HEK293 (cell line): ENCODE data around the gene PAF1.
A peak's percentile ranks its signal among the peaks of the same experiment; 100 is the strongest.

Experiments
- ATF2 ChIP-seq: fragments of 450-650 bp; formaldehyde crosslinking; IDR thresholded peaks from 2 replicates; pipeline ENCODE4 v1.5.1; 2016; ENCODE audit warnings: missing biosample characterization, missing genetic modification characterization, low read depth
- BCL11B ChIP-seq: fragments of 450-650 bp; formaldehyde crosslinking; IDR thresholded peaks from 2 replicates; pipeline ENCODE4 v1.5.1; 2016; ENCODE audit warnings: low read depth, missing biosample characterization, missing genetic modification characterization
- HIC1 ChIP-seq: fragments of 450-650 bp; formaldehyde crosslinking; IDR thresholded peaks from 2 replicates; pipeline ENCODE4 v1.5.1; 2016; ENCODE audit warnings: missing biosample characterization, missing genetic modification characterization
- HOXD13 ChIP-seq: sonication (generic); formaldehyde crosslinking; IDR thresholded peaks from 2 replicates; pipeline ENCODE4 v1.8.0; 2022; ENCODE audit warnings: missing genetic modification reagents, borderline replicate concordance
- KLF8 ChIP-seq: fragments of 450-650 bp; formaldehyde crosslinking; IDR thresholded peaks from 2 replicates; pipeline ENCODE4 v1.5.1; 2016; ENCODE audit warnings: missing biosample characterization, missing genetic modification characterization
- MZF1 ChIP-seq: fragments of 450-650 bp; formaldehyde crosslinking; IDR thresholded peaks from 2 replicates; pipeline ENCODE4 v1.5.1; 2017; ENCODE audit warnings: missing biosample characterization, missing genetic modification characterization, borderline replicate concordance
- PRDM2 ChIP-seq: fragments of 450-650 bp; formaldehyde crosslinking; IDR thresholded peaks from 2 replicates; pipeline ENCODE4 v1.5.1; 2016; ENCODE audit warnings: missing biosample characterization, missing genetic modification characterization, borderline replicate concordance
- PRDM4 ChIP-seq: fragments of 450-650 bp; formaldehyde crosslinking; IDR thresholded peaks from 2 replicates; pipeline ENCODE4 v1.5.1; 2017; ENCODE audit warnings: missing biosample characterization, missing genetic modification characterization
- SCRT1 ChIP-seq: fragments of 450-650 bp; formaldehyde crosslinking; IDR thresholded peaks from 2 replicates; pipeline ENCODE4 v1.5.1; 2016; ENCODE audit warnings: missing biosample characterization, missing genetic modification characterization, borderline replicate concordance
- ZBTB1 ChIP-seq: fragments of 450-650 bp; formaldehyde crosslinking; IDR thresholded peaks from 2 replicates; pipeline ENCODE4 v1.5.1; 2016; ENCODE audit warnings: missing biosample characterization, missing genetic modification characterization
- ZBTB10 ChIP-seq: fragments of 450-650 bp; formaldehyde crosslinking; IDR thresholded peaks from 2 replicates; pipeline ENCODE4 v1.5.1; 2016; ENCODE audit warnings: missing biosample characterization, missing genetic modification characterization
- ZBTB26 ChIP-seq: fragments of 450-650 bp; formaldehyde crosslinking; optimal IDR thresholded peaks from 2 replicates; pipeline ENCODE3; 2016; ENCODE audit warnings: missing biosample characterization, mild to moderate bottlenecking, missing genetic modification characterization
- ZFHX2 ChIP-seq: fragments of 450-650 bp; formaldehyde crosslinking; conservative IDR thresholded peaks from 2 replicates; pipeline ENCODE4 v1.5.1; 2016; ENCODE audit warnings: missing biosample characterization, missing genetic modification characterization
- ZFP37 ChIP-seq: fragments of 450-650 bp; formaldehyde crosslinking; IDR thresholded peaks from 2 replicates; pipeline ENCODE4 v1.5.1; 2016; ENCODE audit warnings: missing biosample characterization, missing genetic modification characterization
- ZNF133 ChIP-seq: fragments of 450-650 bp; formaldehyde crosslinking; IDR thresholded peaks from 2 replicates; pipeline ENCODE4 v1.5.1; 2016; ENCODE audit warnings: missing biosample characterization, missing genetic modification characterization
- ZNF2 ChIP-seq: fragments of 450-650 bp; formaldehyde crosslinking; IDR thresholded peaks from 2 replicates; pipeline ENCODE4 v1.5.1; 2016; ENCODE audit warnings: missing biosample characterization, missing genetic modification characterization
- ZNF248 ChIP-seq: fragments of 450-650 bp; formaldehyde crosslinking; IDR thresholded peaks from 2 replicates; pipeline ENCODE4 v1.5.1; 2017; ENCODE audit warnings: missing biosample characterization, missing genetic modification characterization
- ZNF274 ChIP-seq, 2 experiments: fragments of 200-500 bp in 1 of 2; fragments of 450-650 bp in 1 of 2; sonication (Bioruptor generic) in 1 of 2; formaldehyde crosslinking in 1 of 2; IDR thresholded peaks; 2 replicates each; pipeline versions ENCODE4 v1.5.1 to v1.6.1; 2014 to 2016; ENCODE audit warnings: borderline replicate concordance in 1 of 2, inconsistent platforms in 1 of 2, low read length in 1 of 2, missing biosample characterization in 1 of 2, missing genetic modification characterization in 1 of 2
- ZNF302 ChIP-seq: fragments of 450-650 bp; formaldehyde crosslinking; IDR thresholded peaks from 2 replicates; pipeline ENCODE4 v1.5.1; 2016; ENCODE audit warnings: missing biosample characterization, missing genetic modification characterization, low read depth
- ZNF37A ChIP-seq: fragments of 450-650 bp; IDR thresholded peaks from 2 replicates; pipeline ENCODE4 v1.5.1; 2018; ENCODE audit warnings: missing biosample characterization, missing genetic modification characterization
- ZNF571 ChIP-seq: fragments of 450-650 bp; formaldehyde crosslinking; IDR thresholded peaks from 2 replicates; pipeline ENCODE4 v1.5.0; 2017; ENCODE audit warnings: missing biosample characterization, missing genetic modification characterization
- ZNF792 ChIP-seq: fragments of 450-650 bp; formaldehyde crosslinking; IDR thresholded peaks from 2 replicates; pipeline ENCODE4 v1.5.1; 2016; ENCODE audit warnings: missing biosample characterization, missing genetic modification characterization

Gene PAF1

GRCh38 chr19:39438270-39438934, 47.5 kb upstream of the PAF1 start (continued):
- TF ChIP-seq ZBTB1 (no peak), ZNF248 (tag by site-specific recombination) (0 out of 2 replicates have a peak, but pooled peaks have one; percentile 12), ZNF792 (tag by site-specific recombination) (no peak), KLF8 (tag by site-specific recombination) (peak; percentile 61), HIC1 (tag by site-specific recombination) (no peak), BCL11B (tag by site-specific recombination) (no peak), ZNF571 (tag by site-specific recombination) (no peak), ZNF37A (no peak), HOXD13 (no peak), ATF2 (tag by site-specific recombination) (peak; percentile 35; the same call in 1 of the 2 replicates), ZBTB10 (tag by site-specific recombination) (no peak), ZNF302 (no peak), ZNF274 (IDR thresholded peaks at IDR 0.05; ENCODE audit: low read length) (no peak), ZNF274 (tag by site-specific recombination; IDR thresholded peaks at IDR 0.05; ENCODE audit: borderline replicate concordance) (no peak), MZF1 (tag by site-specific recombination) (no peak), SCRT1 (tag by site-specific recombination) (no peak), ZBTB26 (tag by site-specific recombination) (peak; percentile 14), ZFP37 (tag by site-specific recombination) (no peak), ZNF133 (no peak), PRDM2 (tag by site-specific recombination) (no peak), ZNF2 (no peak), ZFHX2 (no peak), PRDM4 (tag by site-specific recombination) (no peak)
